GM20431 (cell line): ENCODE data around the gene DCAF11.

ENCODE experiments used
- in situ Hi-C: fragments of 300-500 bp; cut with MseI, MboI; formaldehyde crosslinking; loops from one replicate; pipeline ENCODE4 v1.15.0; 2020; ENCODE audit warnings: low sequenced_read_pairs; ENCODE audit not compliant: unreplicated experiment

Gene DCAF11

DNA sequence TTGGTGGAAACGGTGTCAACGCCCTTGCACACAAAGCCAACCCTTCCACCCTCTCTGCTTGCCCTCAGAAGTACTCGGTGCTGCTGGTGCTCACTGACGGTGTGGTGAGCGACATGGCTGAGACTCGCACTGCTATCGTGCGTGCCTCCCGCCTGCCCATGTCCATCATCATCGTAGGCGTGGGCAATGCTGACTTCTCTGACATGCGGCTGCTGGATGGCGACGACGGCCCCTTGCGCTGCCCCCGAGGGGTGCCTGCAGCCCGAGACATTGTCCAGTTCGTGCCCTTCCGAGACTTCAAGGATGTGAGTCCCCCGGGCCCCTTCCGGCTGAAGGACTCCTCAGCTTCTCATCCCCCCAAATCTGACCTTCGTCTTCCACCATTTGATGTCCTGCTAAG, 37.5 kb upstream of the DCAF11 start:
- in situ Hi-C loops = no loop called here

DNA sequence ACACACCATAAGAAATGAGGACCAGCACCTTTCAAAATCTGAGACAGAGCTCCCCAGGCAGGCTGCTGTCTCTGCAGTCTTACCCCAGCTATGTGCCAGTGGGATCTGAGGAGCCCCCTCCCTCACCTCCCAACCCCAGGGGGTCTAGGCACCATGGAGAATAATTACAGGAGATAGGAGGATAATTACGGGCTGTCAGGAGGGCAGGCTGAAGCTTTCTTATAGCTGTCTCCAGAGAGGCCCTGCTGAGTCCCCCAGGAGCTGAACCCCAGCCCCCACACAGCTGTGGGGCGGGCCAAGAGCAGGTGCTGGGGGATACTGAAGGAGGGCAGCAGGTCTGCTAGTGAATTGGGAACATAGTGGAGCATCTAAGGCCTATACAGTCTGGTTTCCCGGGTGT, 36.4 kb upstream of the DCAF11 start:
- in situ Hi-C loops = no loop called here

DNA sequence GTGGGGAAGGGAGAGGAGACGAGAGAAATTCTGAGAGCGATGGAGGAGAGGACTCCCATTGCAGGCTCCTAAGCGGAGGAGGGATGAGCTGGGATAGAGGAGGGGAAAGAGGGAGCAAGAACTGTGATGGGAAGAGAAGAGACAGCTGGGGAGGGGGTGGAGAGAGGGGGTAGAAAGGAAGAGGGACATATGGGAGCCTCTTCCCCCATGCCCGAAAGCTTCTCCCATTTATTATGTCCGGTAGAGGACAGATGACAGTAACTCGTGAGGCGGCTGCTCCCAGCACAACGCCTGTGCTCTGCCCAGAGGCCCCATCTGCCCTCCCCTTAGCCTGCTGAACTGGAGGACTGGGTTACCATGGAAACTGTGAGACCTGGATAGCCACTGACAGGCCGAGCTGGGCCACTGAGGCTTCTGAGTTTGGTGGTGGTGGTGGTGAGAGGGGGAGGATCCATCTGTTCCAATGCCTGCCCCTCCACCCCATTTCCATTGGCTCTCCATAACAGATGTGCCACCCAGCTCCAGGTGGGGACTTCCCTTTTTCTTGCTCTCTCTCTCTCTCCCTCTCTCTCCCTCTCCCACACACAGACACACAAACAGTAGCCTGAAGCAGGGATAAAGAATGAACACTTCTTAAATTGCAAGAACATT, 35.0 kb upstream of the DCAF11 start:
- in situ Hi-C loops = no loop called here

DNA sequence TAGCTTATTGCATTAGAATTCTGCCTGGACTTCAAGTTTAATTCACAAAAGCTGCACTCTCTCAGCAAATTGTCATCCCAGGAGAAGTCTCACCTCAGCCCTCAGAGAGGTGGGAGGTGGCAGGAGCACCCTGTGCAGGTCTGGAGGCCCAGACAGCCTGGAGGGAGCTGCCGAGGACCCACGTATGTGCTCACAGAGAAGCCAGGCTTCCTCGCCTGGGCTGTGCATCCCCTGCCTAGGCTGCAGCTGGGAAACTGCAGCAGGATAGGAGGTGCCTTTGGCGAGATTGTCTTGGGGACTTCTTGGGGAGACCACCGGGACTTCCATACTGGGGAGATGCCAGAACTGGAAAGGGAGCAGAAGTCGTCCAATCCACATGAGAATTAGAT, 34.4 kb upstream of the DCAF11 start:
- in situ Hi-C loops = no loop called here

DNA sequence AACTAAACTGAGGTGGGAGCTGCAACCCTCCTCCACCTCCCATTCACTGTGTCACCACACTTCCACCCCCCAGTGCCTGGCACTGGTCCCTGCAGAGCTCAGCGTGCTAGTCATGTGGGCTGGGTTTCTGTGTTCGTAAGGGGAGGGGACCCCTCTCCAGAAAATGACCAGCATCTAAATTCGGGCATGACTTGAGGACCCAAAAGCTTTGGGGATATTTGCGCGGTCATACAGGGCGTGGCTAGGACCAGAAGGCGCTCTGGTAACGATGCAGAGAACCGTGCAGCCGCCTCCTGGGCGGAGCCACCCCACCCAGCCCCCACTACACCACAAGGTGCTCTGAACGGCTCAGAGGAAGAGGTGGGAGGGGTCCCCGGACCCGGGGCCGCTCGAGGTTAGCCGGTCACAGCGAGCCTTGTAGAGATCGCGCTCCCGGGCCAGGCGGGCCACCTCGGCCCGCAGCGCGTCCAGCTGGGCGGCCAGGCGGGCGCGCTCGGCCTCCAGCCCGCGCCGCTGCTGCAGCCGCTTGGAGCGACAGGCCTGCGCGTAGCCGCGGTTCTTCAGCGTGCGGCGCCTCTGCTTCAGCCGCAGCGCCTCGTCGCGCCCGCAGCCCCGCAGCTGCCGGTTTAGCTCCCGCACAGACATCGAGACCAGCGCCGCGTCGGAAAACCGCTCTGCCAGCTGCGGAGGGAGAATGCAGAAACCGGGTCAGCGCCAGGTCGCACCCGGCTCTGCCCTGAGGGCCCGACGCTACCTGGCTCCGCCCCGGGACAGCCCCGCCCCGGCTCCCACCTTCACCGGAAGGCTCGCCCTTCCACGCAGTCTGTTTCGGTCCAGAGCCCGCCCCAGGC, 33.5 kb upstream of the DCAF11 start:
- in situ Hi-C loops = no loop called here

DNA sequence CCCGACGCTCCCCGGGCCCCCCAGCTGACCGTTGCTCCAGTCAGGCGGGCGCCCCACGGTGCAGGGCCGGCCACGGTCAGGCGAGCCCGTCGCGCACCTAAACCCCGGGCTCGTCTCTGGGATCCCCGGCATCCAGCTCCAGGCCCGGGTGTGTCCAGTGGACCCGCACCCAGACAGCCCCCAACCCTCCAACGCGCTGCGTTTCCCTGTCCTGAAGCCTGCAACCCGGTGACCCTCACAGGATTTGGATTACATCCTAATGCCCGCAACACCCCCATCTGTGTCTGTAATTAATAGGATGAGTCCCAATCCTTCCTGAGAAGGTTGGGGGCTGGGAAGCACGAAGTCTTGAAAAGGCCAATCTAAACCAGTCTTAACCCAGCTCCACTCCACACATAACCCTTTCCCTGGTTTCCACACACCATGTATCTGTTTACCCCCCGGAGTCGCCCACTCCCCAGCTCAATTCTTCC, 32.8 kb upstream of the DCAF11 start:
- in situ Hi-C loops = no loop called here

DNA sequence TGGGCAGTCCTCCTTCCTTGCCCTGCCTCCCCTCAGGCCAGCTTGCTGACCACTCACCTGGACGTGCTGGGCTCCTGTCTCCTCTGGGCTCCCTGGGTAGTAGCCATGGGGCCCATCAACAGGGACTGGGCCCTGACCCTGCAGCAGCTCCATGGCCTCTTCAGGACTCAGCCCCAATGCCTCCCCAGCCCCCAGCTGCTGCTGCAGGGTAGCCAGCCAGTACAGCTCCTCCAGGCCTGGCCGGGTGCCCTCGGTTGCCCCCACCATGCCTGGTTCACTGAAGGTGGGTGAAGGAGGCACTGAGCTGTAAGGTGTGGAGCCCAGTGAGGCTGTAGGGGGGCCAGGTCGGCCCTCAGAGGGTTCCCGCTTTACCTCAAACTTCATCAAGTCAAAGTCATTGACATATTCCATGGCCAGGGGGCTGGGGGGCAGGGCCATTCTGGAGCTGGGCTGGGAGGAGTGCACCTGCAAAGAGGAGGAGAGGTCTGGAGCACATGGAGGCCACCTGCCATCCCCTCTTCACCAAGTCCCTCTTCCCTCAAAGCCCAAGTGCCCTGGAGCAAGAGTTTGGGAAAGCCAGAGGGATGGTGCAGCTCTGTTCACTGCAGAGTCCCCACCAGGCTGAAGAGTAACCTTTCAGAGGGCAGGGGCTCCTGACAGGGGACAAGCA, 32.0 kb upstream of the DCAF11 start:
- in situ Hi-C loops = no loop called here

DNA sequence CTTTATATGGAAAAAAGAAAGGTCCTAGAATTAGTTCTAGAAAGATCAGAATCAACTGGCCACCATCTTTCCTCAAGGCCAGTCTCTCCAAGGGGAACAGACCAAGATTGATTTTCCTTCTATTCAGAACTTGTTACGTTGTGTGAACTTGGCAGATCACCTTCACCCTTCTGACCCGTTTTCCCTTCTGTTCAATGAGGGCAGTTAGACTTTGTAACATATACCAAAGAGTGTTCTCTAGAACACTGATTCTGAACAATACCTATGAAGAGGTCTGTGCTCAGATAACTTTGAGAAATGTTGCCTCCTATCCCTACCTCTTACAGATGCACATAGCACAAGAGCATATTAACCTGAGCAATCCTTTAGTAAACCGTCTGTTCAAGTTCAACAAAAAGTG, 31.1 kb upstream of the DCAF11 start:
- in situ Hi-C loops = no loop called here

DNA sequence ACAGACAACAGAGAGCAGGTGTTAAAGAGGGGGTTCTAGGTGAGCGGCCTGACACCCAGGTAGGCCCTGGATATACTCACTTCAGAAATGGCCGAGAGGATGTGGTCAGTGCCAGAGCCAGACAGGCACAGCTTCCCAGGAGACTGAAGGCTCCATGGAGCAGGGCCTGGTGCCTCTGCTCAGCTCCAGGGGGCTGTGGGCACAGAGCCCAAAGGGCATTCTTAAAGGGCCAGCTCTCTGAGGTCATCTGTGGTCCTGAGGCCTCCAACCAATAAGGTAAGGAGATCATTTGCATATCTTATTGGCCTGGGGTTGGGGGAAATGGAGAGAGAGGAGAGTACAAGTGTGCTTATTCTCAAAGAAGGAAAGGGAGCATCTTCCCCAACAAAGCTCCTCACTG, 30.1 kb upstream of the DCAF11 start:
- in situ Hi-C loops = no loop called here

DNA sequence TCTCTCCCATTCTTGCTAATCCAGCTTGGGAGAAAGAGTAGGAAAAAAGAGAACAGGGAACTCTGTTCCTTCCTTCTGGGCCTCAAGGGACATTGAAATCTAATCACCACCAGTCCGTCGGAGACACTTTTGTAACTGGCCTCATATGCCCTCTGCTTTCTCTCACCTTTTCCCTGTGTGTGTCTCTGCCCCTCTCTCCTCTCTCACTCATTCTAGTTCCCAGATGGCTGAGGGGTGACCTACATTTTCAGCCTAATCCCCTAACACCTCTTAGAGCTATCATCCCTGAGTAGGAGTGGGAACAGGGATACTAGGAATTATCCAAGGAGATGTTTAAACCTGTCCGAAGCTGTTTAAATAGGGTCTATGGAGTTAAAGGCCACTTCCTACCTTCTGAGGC, 29.4 kb upstream of the DCAF11 start:
- in situ Hi-C loops = no loop called here

DNA sequence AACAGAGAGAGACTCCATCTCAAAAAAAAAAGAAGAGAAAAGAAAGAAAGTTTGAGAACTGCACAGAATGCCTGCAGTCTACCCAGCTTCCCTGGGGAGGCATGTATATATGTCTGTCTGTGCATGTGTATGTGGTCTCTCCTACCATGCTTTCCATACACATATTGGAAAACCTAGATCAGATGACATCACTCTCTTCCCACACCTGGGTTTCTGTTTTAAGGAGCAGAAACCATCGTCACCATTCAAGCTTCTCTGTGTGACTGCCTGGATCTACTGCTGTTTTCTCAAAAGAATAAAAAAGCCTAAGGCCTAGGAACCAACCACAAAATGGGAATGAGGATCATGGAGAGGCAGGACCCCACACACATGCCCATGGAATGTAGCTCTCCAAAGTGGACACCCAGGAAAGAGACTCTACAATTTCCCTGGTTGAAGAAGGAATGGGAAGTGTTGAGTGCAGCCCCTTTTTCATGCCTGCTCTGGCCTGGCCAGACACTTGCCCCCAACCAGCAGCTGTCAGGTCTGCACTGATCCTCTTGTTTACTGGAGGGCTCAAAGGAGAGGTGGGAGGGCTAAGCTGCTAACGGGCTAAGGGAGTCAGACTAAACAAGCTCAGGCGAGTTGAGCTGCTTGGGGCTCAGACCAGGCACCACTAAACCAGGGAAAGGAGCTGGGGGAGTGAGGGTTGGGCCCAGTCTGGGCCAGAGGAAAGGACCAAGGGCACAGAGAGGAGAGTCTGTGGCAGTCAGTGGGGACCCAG, 28.2 kb upstream of the DCAF11 start:
- in situ Hi-C loops = no loop called here

DNA sequence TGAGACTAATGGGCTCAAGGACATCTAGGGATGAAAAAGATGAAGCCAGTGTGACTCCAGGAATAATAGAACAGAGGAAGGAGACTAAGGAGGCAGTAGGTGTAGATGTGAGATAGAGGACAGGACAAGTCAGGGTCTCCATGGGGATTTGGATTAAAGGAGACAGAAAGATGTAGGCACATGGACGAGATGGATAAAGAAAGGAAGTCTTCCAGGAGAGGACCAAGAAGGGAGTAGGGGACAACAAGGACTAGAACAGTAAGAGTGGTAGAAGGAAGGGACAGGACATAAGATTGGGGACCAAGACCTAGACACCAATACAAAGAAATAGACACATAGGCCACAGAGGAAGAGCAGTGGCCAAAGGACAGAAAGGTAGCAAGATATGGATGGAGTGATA, 27.6 kb upstream of the DCAF11 start:
- in situ Hi-C loops = no loop called here

DNA sequence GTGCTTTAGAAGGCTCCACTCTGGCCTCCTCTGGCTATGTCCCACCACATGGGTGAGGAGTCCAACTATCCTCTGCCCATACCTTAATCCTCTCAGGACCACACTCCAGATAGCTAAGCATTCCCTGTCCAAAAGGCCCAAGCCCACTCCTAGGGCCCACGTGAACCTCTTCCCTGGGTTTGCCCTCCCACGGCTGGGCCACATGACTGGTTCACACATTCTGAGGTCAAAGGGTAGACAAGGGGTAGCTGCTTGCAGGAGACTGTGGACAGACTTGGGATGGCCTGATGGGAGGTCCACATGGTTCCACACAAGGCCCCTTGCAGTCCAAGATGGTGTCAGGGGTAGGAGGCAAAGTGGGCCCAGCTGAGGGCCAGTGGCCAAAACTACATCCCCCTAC, 26.5 kb upstream of the DCAF11 start:
- in situ Hi-C loops = no loop called here

DNA sequence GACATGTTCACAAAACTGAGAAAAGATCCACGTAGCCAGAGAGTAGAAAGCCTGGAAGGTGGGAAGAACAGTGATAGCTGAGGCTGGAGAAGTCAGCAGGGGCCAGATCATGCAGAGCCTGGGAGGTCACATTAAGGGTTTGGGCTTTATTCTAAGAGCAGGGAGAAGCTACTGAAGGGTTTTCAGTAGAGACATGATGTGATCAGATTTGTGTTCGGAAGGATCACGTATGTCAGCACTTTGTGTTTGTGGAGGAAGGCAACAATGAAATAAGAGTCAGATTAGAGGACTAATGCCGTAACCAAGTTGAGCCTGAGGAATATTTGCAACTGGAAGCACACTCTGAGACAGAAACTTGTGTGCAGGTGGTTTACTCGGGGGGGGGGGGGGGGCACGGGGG, 24.7 kb upstream of the DCAF11 start:
- in situ Hi-C loops = no loop called here

DNA sequence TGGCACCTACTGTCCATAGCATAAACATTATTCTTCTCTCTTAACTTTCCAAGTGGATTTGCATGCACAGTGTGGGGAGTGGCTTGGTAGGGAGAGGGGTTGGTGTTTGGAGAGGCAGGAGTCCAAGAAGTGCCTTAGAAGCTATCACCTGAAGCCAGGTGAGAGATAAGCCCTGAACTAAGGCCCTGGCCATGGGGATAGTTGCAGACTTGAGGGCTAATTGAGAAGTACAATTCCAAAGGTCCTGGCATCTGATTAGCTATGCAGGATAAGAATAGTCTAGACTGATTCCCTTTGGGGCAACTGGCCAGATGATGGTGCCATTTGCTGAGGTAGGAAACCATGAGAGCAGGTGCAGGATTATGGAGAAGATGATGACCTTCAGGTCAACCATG, 22.5 kb upstream of the DCAF11 start:
- in situ Hi-C loops = no loop called here

DNA sequence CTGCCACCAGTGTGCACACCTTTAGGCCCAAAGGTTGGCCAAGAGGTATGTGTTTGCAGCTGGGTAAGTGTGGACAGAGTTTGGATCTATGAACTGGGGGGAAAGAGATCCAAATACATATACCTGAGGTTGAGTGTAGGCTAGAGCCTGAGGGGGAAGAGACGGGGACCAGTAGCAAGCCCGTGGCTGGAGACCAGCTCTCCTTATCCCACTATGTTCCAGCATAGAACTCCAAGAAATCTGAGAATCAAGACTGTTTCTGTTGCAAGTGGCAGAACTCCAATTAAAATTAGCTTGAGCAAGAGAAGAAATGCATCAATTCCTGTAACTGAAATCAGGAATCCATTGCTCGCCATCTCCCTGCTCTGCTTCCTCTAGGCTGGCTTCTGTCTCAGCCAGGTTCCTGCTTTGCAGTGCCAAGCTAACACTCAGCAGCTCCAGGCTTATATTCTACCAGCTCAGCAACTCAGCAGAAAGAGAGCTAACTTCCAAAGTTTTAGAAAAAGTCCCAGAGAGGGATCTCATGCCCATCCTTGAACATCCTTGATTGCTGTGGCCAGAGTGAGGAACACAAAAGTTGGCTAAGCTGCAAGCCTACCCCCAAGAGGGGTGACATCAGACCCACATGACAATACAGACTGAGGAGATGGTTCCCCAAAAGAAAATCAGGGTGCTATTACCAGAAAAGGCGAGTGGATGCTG, 21.9 kb upstream of the DCAF11 start:
- in situ Hi-C loops = no loop called here

DNA sequence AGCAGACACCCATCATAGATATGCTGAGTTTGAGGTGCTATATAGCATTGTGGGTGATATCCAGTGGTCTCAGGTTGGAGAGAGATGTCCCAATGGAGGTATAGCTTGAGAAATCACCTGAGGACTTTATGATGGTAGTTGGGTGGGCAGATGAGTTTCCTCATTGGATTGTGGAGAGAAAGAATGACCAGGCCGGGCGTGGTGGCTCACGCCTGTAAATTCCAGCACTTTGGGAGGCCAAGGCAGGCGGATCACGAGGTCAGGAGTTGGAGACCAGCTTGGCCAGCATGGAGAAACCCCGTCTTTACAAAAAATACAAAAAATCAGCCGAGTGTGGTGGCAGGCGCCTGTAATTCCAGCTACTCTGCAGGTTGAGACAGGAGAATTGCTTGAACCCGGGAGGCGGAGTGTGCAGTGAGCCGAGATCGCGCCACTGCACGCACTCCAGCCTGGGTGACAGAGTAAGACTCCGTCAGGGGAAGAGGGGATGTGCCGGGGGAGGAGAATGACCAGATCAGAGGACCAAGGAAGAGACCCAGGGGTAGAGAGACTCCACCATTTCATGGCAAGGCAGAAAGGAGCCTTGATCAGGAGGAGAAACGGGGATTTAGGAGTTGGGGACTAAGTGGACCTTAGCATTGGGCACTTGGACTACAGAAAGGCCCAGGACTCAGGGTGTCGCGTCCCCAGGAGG, 21.2 kb upstream of the DCAF11 start:
- in situ Hi-C loops = no loop called here

DNA sequence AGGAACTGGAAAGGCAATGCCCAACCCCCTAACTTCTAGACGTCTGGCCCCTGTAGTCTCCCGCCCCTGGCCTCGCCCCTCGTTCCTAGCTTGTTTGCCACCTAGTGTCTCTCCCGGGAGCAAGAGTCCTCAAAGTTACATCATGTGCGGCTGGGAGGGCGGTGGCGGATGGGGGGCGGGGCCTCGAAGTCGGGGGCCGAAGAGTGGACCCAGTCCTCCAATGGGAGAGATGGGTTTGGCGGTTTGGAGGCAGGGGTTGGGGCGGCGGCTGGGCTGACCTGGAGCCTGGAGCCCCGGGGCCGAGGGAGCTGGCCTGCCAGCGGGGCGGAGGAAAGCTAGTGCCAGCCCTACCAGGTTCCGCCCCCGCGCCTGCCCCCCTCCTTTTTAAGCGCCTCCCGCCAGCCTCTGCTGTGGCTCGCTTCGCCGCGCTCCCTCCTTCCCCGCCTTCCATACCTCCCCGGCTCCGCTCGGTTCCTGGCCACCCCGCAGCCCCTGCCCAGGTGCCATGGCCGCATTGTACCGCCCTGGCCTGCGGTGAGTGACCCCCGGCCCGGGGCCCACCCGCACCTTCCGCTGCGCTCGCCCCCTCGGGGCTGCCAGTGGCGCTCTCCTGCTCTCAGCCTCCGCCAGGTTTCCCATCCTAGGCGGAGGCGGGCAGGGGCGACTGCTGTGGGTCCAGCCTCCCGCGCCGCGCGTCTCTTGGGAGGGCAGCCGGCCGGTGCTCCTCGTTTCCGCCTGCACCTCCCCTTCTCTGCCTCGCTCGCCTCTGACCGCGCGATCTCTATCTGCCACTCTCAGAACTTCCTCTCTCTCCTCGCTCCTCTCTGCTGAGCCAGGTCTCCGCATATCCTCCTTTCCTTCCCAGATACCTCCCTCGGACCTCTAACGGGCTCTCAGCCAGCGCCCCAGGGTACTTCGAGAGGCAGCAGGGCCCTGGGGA, 20.4 kb upstream of the DCAF11 start, which contains the start of gene PCK2:
Gene PCK2 (plus strand): TSS at position 411 of the 940 bp plus-strand sequence. CDS start 95 bp downstream, at position 506.
- in situ Hi-C loops = no loop called here
